Omental fat pad (tissue), 4 donors: ENCODE data around the gene PLA2G4D. TPM values are rescaled to one million over a fixed set of nuclear protein-coding genes. Genes with fewer than 3 reads are reported as not detected.

Source experiments
- ATAC-seq: fragments of 150-250 bp; one replicate; pipeline ENCODE4 v1.9.1; 2016; ENCODE audit warnings: mild to moderate bottlenecking, moderate library complexity; ENCODE audit not compliant: low FRiP score
- DNase-seq: peaks from one replicate; pipeline ENCODE4 v3.0.0-alpha.2; 2019; ENCODE audit warnings: low spot score
- total RNA-seq, 4 donors: library from RNA; depleted of rRNA; stranded (reverse); fragments of >200 nt; gene quantifications; one replicate each; pipeline ENCODE4 v1.1.0, GENCODE V29; 2016
- TF ChIP-seq, protein P1 (sequence below), 3 donors: fragments of 450-650 bp; IDR thresholded peaks; one replicate each; pipeline ENCODE4 v1.5.1; 2016 to 2017; ENCODE audit warnings: antibody characterized with exemption in 3 of 3, mild to moderate bottlenecking in 3 of 3, moderate library complexity in 2 of 3

PLA2G4D gene
- total RNA-seq, 4 donors from 2014 or later: 0.09 TPM; not detected in 3

DNA sequence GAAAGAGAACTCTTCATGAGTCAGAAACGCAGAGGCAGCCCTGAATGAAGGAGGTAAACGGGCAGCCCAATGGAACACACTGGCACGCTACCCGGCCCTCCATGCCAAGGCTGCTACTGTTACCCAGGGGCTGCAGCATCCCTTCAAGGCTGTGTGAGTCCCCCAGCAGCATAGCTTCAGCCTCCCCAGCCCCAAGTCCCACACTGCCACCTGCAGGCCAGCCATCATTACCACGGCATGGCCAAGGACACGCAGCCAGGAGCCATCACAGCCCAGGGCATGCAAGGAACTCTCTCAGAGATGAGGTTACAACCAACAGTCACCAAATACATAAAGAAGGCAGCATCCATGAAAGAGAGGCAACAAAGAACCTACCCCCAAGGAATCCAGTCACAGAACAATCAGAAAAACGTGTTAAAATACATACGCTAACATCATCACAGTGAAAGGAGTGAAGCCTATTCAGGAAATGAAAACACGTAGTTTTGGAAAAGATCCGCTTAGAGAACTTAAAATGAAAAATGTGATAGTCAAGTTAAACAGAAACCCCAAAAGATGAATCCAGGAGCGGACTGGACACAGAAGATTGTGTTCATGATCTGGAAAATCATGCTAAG lies 39.6 kb upstream of the PLA2G4D start:
- ATAC-seq (no peak), DNase-seq (no peak)
- TF ChIP-seq, protein P1, sequence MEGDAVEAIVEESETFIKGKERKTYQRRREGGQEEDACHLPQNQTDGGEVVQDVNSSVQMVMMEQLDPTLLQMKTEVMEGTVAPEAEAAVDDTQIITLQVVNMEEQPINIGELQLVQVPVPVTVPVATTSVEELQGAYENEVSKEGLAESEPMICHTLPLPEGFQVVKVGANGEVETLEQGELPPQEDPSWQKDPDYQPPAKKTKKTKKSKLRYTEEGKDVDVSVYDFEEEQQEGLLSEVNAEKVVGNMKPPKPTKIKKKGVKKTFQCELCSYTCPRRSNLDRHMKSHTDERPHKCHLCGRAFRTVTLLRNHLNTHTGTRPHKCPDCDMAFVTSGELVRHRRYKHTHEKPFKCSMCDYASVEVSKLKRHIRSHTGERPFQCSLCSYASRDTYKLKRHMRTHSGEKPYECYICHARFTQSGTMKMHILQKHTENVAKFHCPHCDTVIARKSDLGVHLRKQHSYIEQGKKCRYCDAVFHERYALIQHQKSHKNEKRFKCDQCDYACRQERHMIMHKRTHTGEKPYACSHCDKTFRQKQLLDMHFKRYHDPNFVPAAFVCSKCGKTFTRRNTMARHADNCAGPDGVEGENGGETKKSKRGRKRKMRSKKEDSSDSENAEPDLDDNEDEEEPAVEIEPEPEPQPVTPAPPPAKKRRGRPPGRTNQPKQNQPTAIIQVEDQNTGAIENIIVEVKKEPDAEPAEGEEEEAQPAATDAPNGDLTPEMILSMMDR (IDR thresholded peaks at IDR 0.05): no peak

DNA sequence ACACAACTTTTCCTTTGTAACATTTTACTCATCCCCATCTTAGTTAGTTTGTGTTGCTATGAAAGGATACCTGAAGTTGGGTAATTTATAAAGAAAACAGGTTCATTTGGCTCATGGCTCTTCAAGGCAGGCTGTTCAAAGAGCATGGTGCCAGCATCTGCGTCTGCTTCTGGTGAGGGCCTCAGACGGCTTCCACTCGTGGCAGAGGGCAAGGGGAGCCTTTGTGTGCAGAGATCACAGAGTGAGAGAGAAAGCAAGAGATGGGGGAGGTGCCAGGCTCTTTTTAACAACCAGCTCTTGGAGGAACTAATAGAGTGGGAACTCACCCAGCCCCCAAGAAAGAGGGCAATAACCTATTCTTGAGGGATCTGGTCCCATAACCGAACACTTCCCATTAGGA lies 39.0 kb upstream of the PLA2G4D start:
- ATAC-seq (no peak), DNase-seq (no peak)
- TF ChIP-seq, protein P1 (IDR thresholded peaks at IDR 0.05): no peak

DNA sequence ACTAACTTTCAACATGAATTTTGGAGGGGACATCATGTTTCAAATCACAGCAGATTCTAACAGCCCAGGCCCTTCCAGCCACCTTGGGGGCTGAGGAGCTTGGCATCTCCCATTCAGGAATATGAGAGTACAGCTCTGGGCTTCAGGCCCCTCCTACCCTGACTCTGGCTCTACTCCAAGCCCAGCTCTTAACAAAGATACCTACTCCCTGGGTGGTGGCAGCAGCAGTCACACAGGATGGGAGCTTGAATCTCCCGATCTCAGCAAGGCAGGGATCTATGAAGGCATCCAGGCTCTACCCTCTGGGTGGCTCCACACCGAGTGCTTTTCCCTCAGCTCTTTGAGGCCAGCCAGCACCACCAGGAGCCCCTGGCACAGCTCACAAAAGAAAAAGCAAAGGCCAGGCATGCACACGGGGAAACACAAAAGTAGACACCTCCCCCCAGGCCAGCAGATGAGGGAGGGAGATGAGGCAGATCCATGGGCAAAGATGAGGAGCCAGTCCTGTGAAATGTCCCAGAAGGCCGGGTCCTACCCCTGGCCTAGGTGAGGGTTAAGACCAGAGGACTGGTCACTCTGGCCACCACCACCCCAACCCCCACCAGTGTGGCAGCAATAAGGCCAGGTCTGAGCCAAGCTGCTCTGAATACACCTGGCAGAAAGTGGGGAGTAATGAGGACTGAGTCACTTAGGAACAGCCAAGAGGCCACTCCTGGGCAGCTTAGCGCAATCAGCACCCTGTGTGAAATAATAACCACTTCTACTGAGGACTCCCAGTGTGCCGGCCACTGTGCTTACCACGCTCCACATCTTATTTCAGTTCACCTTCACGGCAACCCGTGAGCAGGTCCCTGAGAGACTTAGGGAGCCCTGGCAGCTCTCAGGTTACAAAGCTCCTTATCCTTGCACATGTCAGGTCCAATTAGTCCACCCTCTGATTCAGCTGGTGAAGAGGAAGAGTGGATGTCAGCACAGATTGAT lies 37.8 kb upstream of the PLA2G4D start:
- DNase-seq (no peak), ATAC-seq (no peak)
- TF ChIP-seq, protein P1 (IDR thresholded peaks at IDR 0.05): no peak

DNA sequence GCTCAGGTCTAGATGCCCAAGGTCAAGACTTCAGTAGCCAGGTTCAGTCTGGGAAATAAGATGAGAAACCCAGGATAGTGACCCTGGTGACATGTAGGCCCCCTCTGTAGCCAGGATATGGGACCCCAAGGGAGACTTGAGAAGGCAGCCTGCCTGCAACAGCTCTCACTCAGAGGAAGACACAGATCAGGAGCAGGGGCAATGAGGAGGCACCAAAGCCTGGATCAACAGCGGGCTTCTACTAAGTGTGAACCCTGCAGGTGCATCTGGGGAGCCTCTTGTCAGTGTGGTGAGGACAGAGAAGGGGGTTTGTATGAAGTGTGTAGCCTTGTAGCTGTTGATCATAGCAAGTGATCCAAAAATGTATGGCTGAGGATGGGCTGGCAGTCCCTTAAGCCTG lies 36.6 kb upstream of the PLA2G4D start:
- ATAC-seq: no peak
- TF ChIP-seq, protein P1 (IDR thresholded peaks at IDR 0.05): no peak
- no peak for DNase-seq

DNA sequence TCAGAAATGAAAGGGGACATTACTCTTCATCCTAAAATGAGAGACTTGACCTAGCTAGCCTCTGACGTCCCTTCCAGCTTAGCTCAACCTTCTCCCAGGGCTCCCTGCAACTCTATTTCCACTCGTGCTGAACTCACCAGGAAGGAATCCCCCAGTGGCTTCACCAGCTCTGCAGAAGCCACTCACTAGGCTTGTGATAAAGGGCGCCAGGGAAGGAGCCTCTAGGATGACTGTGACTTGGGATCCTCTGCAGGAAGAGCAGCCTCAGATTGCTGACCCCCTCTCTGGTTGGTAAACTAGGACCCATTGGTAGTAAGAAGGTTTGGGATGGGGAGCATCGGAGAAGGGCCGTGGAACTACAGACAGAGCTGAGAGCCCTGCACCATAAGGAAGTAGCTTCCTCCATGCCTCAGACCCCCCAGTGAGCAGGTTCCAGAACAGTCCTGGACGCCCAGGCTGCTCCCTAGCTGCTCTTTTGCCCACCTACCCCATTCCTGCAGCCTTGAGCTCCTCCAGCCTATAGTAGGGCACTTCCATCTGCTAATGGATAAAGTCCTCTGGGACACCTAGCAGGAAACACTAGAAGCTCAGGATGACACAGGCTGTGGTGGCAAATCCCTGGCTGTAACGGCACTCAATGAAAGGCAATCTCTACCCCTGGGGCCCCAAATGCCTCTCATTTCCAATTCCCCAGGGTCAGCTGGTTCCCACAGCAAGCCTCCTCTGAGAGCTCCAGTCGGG lies 36.1 kb upstream of the PLA2G4D start:
- DNase-seq (no peak), ATAC-seq (no peak)
- TF ChIP-seq, protein P1 (IDR thresholded peaks at IDR 0.05): no peak

DNA sequence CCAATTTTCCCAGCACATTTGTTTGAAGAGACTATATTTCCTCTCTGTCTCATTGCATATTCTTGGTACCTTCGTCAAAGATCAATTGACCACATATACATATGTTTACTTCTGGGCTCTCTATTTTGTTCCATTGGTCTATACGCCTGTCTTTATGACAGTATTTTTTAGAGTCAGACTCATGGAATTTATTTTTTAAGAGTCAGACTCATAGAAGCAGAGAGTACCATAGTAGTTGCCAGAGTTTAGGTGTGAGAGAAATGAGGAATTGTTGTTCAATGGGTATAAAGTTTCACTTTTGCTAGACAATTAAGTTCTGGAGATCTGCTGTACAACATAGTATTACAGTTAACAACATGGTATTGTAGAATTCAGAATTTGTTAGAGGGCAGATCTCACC lies 35.0 kb upstream of the PLA2G4D start:
- TF ChIP-seq, protein P1 (IDR thresholded peaks at IDR 0.05): no peak
- ATAC-seq: no peak

More for the DNA sequence above, 35.0 kb upstream of the PLA2G4D start:
- no peak for DNase-seq
